ENCODE data around the gene TMC4. TPM values are rescaled to one million over a fixed set of nuclear protein-coding genes. Genes with fewer than 3 reads are reported as not detected.

The TMC4 gene
- total RNA-seq, 6 donors from 2014 or later = 35.7 to 116 (median 48.5) TPM

GRCh38 chr19:54158812-54159351, 14.1 kb downstream of the TMC4 start:
- ATAC-seq (ENCODE audit: low FRiP score in 2 of 2) = no peak
- no peak for DNase-seq
- peaks cover 5 to 45% (median 40%) of the 10 kb centered on the region in 4 donors for H3K36me3 ChIP-seq
- H3K27ac ChIP-seq = peak overlapping the region; percentile 96 to 98 (median 96)
- peaks cover 36 to 50% (median 41%) of the 10 kb centered on the region in 4 donors for H3K4me1 ChIP-seq
- WGBS, 2 donors = 6 to 12% methylated on average over 19 of the region's 19 CpGs
- TF ChIP-seq EP300 (IDR thresholded peaks at IDR 0.05) (no peak), POLR2A (IDR thresholded peaks at IDR 0.05) (no peak), CTCF (IDR thresholded peaks at IDR 0.05) (no peak)
- H3K9me3 ChIP-seq = no peaks in the 10 kb centered on the region
- peak overlapping the region; percentile 76 to 96 (median 85) for H3K4me3 ChIP-seq
- no peaks in the 10 kb centered on the region for H3K27me3 ChIP-seq

- Histone ChIP-seq H3K27me3 (no peaks in the 10 kb centered on the region), H3K36me3 (peaks cover 21 to 64% (median 60%) of the 10 kb centered on the region in 4 donors), H3K4me1 (peaks cover 26 to 40% (median 28%) of the 10 kb centered on the region in 4 donors), H3K9me3 (no peaks in the 10 kb centered on the region), H3K4me3 (no peak overlapping the region), H3K27ac (no peak overlapping the region)
- ATAC-seq (ENCODE audit: low FRiP score in 2 of 2) = no peak
- TF ChIP-seq CTCF (IDR thresholded peaks at IDR 0.05) (no peak), POLR2AphosphoS5 (IDR thresholded peaks at IDR 0.05) (no peak), EP300 (IDR thresholded peaks at IDR 0.05) (no peak), POLR2A (IDR thresholded peaks at IDR 0.05) (no peak)
- WGBS, 2 donors = 91 to 100% methylated on average over 3 of the region's 3 CpGs
- DNase-seq = no peak
Measured at GRCh38 chr19:54156953-54157352, 16.0 kb downstream of the TMC4 start.

GRCh38 chr19:54156490-54156889, 16.5 kb downstream of the TMC4 start:
- DNase-seq = no peak
- ATAC-seq (ENCODE audit: low FRiP score in 2 of 2) = no peak
- WGBS, 2 donors = 84 to 85% methylated on average over 11 of the region's 11 CpGs
- H3K27me3 ChIP-seq = no peaks in the 10 kb centered on the region
- H3K4me3 ChIP-seq = no peak overlapping the region
- TF ChIP-seq CTCF (IDR thresholded peaks at IDR 0.05) (no peak), EP300 (IDR thresholded peaks at IDR 0.05) (no peak), POLR2A (IDR thresholded peaks at IDR 0.05) (no peak), POLR2AphosphoS5 (IDR thresholded peaks at IDR 0.05) (no peak)
- no peaks in the 10 kb centered on the region for H3K9me3 ChIP-seq
- no peak overlapping the region for H3K27ac ChIP-seq
- peaks cover 21 to 37% (median 24%) of the 10 kb centered on the region in 4 donors for H3K4me1 ChIP-seq
- H3K36me3 ChIP-seq = peaks cover 25 to 69% (median 64%) of the 10 kb centered on the region in 4 donors

GRCh38 chr19:54155694-54156093, 17.3 kb downstream of the TMC4 start:
- ATAC-seq (ENCODE audit: low FRiP score in 2 of 2) (no peak), DNase-seq (peak in 1 of 2 donors; percentile 85)
- no peak overlapping the region for H3K27ac ChIP-seq
- 66 to 93% methylated on average over 13 to 14 of the region's 19 CpGs for WGBS, 2 donors
- no peak overlapping the region for H3K4me3 ChIP-seq
- TF ChIP-seq POLR2A (IDR thresholded peaks at IDR 0.05) (no peak), POLR2AphosphoS5 (IDR thresholded peaks at IDR 0.05) (no peak), CTCF (IDR thresholded peaks at IDR 0.05) (no peak)
- peaks cover 25 to 77% (median 70%) of the 10 kb centered on the region in 4 donors for H3K36me3 ChIP-seq
- peaks cover 16 to 29% (median 18%) of the 10 kb centered on the region in 4 donors for H3K4me1 ChIP-seq
- no peaks in the 10 kb centered on the region for H3K27me3 ChIP-seq
- no peaks in the 10 kb centered on the region for H3K9me3 ChIP-seq
